22Rv1 (cell line): ENCODE results near the gene OTUD4.

ENCODE experiments used
- CTCF ChIP-seq: fragments of 450-650 bp; IDR thresholded peaks from 2 replicates; pipeline ENCODE4 v1.5.1; 2017; ENCODE audit warnings: mild to moderate bottlenecking
- ZFX ChIP-seq: fragments of 450-650 bp; IDR thresholded peaks from 2 replicates; pipeline ENCODE4 v1.6.1; 2017; ENCODE audit warnings: antibody characterized with exemption, borderline replicate concordance

GRCh38 chr4:145199051-145199716 is 18.8 kb upstream of the OTUD4 start:
- no peak for TF ChIP-seq CTCF
- TF ChIP-seq ZFX = no peak
